Urothelium cell line (cell line): ENCODE measurements around the gene SLC10A3.

Experiments
- DNase-seq: peaks from one replicate; pipeline ENCODE4 v3.0.0; 2011; ENCODE audit warnings: low spot score, mixed read lengths
- FAIRE-seq: peaks from 2 replicates; lab custom pipeline; 2011; peaks lifted over from hg19 to GRCh38; lab: Jason Lieb, UNC

SLC10A3 gene

DNA sequence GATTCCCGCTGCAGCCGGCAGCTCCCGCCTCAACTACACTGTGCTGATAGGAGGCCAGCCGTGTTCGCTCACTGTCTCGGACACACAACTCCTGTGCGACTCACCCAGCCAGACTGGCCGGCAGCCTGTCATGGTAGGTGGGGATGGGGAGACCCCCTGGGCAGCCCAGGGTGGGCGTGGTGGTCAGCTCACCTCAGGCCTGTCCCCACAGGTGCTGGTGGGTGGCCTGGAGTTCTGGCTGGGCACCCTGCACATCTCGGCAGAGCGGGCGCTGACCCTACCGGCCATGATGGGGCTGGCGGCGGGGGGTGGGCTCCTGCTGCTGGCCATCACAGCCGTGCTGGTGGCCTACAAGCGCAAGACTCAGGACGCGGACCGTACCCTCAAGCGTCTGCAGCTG, 22.9 kb downstream of the SLC10A3 start:
- FAIRE-seq (no peak), DNase-seq (no peak)

DNA sequence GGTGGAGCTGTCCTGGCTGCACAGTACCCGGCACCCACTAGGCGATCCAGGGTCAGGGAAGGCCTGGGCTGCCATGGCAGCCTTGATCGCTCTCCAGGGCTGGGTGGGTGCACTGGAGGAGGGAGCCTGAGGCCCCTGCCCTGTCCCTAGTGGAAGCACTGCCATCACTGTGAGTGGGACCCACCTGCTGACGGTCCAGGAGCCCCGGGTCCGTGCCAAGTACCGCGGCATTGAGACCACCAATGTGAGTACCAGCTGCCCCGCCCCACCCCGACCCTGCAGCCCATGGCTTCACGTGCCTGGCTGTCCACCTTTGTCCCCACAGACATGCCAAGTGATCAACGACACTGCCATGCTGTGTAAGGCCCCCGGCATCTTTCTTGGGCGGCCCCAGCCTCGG, 23.5 kb downstream of the SLC10A3 start:
- no peak for FAIRE-seq
- no peak for DNase-seq

DNA sequence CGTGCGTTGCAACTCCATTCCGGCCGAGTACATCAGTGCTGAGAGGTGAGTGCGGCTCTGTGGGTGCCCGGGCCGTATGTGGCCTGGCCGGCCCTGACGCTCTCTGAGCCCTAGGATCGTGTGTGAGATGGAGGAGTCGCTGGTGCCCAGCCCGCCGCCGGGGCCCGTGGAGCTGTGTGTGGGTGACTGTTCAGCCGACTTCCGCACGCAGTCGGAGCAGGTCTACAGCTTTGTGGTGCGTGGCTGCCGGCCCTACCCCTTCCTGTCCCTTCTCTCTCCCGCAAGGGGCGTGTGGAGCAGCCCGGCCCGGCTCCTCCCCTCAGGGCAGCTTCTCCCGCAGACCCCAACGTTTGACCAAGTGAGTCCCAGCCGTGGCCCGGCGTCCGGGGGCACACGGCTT, 24.4 kb downstream of the SLC10A3 start:
- DNase-seq (no peak), FAIRE-seq (no peak)

DNA sequence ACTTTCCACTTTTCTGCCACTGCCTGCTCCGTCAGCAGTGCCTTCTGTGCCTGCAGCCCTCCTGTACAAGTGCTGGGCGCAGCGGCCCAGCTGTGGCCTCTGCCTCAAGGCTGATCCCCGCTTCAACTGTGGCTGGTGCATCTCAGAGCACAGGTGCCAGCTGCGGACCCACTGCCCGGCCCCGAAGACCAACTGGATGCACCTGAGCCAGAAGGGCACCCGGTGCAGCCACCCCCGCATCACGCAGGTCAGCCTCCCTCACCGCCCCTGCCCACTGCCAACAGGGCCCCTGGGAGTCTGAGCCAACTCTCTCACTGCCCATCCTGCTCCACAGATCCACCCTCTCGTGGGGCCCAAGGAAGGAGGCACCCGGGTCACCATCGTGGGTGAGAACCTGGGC, 24.8 kb downstream of the SLC10A3 start:
- DNase-seq (no peak), FAIRE-seq (no peak)

GRCh38 chrX:154464806-154465365, 25.5 kb downstream of the SLC10A3 start:
- no peak for DNase-seq
- FAIRE-seq: no peak

- DNase-seq (no peak), FAIRE-seq (no peak)
Measured at GRCh38 chrX:154463611-154464220, 26.7 kb downstream of the SLC10A3 start.

GRCh38 chrX:154462396-154462795, 28.0 kb downstream of the SLC10A3 start:
- FAIRE-seq (no peak), DNase-seq (no peak)

GRCh38 chrX:154460326-154460725, 30.1 kb downstream of the SLC10A3 start:
- DNase-seq: no peak
- no peak for FAIRE-seq

- no peak for FAIRE-seq
- no peak for DNase-seq
Measured at GRCh38 chrX:154459832-154460231, 30.6 kb downstream of the SLC10A3 start.

- FAIRE-seq: no peak
Measured at GRCh38 chrX:154458954-154459778, 31.3 kb downstream of the SLC10A3 start.

GRCh38 chrX:154458116-154458953, 32.1 kb downstream of the SLC10A3 start, which contains the start of gene PLXNA3:
Gene PLXNA3, plus strand, starts transcription at chrX:154458281. Its CDS starts 1,903 bp downstream, at chrX:154460184.
- FAIRE-seq: no peak

More at GRCh38 chrX:154458954-154459778, 31.3 kb downstream of the SLC10A3 start:
- peak; percentile 33 for DNase-seq

DNA sequence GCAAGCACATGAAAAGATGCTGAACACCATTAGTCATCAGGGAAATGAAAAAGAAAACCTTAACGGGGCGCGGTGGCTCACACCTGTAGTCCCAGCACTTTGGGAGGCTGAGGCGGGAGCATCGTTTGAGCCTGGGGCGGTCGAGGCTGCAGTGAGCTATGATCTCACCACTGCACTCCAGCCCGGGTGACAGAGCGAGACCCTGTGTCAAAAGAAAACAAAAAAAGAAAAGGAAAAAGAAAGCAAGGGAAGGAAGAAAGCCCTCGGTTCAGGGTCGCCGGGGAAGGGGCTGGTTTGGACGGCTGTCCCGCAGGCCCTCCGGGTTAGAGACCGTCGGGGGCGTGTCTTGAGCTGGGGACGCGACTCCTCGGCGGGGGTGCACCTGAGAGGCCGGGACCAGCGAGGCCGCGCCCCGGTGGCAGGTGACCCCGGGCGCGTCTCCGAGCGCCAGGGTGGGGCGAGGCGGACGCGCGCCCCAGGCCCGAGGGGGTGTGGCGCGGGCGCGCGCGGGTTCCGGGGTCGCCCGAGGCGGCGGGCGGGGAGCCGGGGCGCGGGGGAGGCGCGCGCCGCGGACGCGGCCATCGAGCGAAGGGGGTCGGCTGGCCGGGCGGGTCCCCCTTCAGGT, 32.8 kb downstream of the SLC10A3 start:
- FAIRE-seq: no peak
- peak; percentile 81 for DNase-seq

More at GRCh38 chrX:154458116-154458953, 32.1 kb downstream of the SLC10A3 start, which contains the start of gene PLXNA3:
- peak; percentile 72 for DNase-seq

- DNase-seq (no peak), FAIRE-seq (no peak)
Measured at GRCh38 chrX:154452823-154453222, 37.6 kb downstream of the SLC10A3 start.

- FAIRE-seq (no peak), DNase-seq (no peak)
Measured at GRCh38 chrX:154450312-154450711, 40.1 kb downstream of the SLC10A3 start.

GRCh38 chrX:154449618-154450017, 40.8 kb downstream of the SLC10A3 start:
- no peak for DNase-seq

GRCh38 chrX:154448484-154448883, 41.9 kb downstream of the SLC10A3 start:
- no peak for DNase-seq
- FAIRE-seq: no peak

More at GRCh38 chrX:154449618-154450017, 40.8 kb downstream of the SLC10A3 start:
- no peak for FAIRE-seq

- DNase-seq: no peak
- FAIRE-seq: no peak
Measured at GRCh38 chrX:154446430-154446829, 44.0 kb downstream of the SLC10A3 start.

DNA sequence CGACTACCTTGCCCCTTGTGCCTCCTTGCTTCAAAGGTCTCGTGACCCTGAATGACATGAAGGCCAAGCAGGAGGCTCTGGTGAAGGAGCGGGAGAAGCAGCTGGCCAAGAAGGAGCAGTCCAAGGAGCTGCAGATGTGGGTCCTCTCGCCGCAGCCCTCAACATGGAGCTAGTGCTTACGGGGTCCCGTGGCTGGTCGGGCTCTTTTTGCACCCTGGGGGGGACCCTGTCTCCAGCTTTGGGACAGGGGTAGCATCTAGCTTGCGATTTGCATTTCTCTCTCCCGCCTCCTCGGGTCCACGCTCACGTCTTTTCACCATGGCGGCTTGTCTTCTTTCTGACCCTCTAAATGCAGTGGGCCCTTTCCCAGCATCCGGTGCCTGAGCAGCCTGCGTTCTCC, 44.7 kb downstream of the SLC10A3 start:
- DNase-seq: no peak
- no peak for FAIRE-seq

- FAIRE-seq (no peak), DNase-seq (no peak)
Measured at GRCh38 chrX:154444755-154445246, 45.6 kb downstream of the SLC10A3 start.
